T-helper 22 cell (primary cell): ENCODE results near the gene BAIAP2.

Source experiments
- DNase-seq: peaks from one replicate; pipeline ENCODE4 v3.0.0-alpha.2; 2020; ENCODE audit warnings: low read depth

The BAIAP2 gene

DNA sequence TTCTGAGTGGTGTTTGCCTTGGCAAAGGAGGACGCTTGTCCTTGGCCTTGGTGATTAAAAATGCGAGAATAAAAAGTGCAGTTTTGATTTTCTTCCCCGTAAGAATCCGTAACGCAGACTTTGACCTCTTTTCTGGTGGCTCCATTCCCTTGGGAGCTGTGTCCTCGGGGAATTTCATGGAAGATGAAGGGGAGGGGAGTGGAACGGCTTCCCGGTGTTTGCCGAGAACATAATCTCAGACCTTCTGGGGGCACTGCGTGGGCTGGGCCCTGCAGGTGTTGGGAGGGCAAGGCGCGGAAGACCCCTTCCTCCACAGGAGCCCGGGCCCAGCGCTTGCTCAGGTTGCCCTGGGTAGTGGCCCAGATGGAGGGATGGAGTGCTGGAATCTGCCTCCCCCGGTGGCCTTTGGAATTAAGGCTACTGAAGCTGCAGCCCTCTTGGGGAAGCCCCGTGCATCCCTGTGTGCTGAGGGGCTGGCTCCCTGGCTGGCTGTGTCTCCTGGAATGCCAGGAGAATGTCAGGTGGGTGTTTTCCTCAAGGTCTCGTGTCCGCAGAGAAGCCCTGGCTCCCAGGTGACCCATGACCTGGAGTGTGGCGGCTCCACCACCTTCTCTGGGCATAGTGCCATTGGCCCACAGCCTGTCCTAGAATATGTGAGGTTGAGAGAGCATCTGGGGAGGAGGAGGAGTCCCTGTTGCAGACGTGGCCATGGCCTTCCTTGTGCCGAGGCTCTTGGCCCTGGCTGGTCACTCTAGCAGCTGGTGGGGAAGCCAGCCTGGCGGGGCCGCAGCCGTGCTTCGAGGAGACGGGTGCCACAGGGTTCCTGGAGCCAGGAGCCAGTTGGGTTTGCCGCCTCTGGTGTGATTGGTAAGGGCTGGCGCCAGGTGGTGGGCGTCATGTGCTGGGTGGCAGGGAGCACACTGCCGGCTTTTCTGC is 3.1 kb downstream of the BAIAP2 start:
- DNase-seq, result no peak

DNA sequence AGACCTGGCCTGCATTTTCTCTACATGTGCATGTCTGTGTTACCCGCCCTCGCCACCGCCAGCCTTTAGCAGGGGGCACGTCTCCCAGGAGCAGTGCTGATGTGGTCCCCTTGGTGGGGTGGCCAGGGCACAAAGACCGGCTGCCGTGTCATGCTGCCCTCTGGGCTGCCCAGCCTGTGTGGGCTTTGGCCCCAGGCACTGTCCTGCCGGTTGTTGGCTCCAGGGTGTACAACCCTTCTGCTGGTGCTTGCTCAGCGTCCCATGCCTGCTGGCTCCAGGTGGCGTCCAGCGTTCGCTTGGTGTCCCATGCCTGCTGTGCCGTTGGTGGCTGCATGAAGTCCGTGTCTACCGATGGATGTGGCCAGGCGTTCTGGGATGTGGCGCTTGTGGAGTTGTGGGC is 4.1 kb downstream of the BAIAP2 start:
- DNase-seq, result no peak

DNA sequence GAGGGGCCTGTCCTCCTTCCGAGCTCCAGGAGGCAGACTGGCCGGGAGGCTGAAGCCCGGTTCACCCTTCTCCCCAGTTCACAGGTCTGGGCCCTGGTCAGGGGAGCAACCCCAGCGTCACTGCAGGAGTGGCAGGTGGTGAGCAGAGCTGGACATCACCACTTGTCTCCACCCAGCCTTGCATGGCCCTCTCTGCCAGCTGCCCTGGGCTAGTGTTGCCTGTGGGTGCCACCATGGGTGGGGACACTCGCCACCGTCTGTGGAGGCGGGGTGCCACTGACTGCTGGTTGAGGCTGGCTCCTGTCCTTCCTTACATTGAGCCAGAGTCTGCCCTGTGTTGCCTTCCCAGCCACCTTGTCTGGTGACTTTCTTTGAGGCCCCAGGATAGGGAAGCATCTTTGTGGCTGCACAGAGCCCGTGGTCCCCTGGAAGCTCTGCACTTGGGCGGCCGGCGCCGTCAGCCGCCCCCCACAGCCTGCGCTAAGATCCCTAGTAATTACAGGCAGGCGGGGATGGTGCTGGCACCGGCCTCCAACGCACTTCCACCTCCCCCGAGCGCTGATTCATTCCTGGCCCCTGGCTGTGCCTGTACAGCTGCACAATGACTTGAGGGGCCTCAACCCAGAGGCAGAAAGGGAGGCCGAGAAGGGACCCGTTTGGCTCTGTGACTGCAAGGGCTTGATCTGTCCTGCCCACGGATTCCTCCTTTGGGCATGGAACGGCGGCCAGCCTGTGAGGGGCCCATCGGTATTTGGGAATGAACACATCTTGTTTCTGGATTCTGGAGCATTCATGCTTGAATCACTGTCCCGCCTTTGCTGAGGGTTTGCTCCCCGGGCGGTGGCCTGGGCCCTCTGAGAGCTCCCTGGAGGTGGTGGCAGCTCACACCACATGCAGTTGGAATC is 5.2 kb downstream of the BAIAP2 start:
- DNase-seq, result no peak

DNA sequence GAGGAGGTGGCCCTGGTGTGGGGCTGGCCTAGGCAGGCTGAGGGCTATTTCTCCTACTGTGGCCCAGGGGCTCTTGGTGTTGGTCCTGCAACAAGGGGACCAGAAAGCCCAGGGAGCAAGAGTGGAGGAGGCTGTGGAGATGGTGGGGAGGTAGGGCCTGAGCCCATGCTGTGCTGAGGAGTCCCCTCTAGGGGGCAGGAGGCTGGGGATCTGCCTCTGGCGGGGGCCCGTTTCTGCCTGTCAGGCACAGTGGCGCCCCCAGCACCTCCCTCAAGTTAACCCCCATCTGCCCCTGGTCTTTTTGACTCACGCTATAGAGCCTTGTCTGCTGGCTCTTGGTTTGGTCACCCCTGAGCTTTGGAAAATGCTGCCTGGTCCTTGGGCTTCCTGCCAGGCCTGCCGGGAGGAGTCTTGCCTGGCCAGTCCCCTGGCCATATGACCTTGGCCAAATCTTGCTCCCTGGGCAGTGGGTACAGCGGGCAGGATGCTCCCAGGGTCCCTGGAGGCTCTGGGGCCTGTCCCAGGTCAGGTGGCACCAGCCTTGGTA is 5.9 kb downstream of the BAIAP2 start:
- no peak for DNase-seq

DNA sequence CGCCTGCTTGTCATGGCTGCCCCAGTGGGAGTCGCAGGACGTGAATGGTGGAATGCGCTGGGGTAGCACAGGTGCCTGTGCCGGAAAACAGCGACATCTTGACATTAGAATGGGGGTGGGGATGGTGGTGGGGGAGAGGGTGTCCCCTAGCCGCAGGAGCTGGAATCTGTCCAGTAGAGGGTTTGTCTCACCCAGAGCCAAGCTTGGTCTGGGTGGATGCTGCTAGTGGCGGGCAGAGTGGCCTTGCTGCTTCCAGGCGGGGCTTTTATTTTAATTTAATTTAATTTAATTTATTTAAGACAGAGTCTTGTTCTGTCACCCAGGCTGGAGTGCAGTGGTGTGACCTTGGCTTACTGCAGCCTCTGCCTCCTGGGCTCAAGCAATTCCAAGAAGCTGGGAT is 7.7 kb downstream of the BAIAP2 start:
- DNase-seq, result no peak

DNA sequence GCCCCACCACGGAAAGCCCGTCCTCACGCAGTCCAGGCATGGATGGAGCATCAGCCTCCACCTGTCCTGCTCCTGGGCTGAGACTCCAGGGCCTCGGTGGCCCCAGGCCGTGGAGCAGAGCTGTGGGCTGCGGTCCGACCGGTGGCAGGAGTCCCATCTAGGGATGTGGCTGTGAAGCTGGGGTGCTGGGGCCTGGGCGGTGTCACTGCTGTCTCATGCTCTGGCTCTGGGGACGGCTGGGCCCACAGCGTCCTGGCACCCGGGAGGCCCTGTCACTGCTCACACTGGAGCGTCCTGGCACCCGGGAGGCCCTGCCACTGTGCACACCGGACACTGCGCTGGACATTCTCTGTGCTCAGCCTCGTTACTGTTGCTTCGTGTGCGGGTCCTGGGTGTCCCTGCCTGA is 8.4 kb downstream of the BAIAP2 start:
- no peak for DNase-seq

DNA sequence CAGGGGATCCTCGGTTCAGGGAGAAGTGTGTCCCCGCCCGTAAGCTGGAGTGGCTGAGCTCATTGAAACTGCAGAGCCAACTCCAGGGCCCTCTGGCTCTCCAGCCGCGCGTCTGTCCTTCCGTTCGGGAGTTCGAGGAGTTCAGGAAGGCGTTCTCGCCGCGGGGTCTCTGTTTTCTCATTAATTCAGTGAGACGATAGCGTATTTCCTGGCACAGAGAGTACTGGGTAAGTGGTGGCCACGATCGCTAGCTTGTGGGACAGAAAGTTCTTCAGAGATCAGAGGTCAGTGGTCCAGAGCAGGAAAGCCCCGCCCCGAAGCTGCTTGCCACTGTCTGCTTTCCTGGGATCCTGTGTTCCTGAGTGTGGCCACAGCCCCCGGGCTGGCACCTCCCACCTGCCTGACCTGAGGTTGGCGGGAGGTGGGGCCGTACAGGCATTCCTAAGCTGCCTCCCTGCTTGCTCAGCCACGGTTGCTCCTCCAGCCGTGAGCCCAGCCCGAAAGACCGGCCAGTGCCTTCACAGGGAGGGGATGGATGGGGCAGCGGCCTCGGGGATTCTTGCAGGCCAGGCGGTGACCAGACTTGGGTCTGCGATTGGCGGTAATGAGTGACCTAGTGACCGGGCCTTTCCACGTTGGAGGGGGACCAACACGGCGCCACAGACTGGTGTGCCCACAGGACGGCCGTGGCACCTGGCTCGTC is 8.9 kb downstream of the BAIAP2 start:
- no peak for DNase-seq

DNA sequence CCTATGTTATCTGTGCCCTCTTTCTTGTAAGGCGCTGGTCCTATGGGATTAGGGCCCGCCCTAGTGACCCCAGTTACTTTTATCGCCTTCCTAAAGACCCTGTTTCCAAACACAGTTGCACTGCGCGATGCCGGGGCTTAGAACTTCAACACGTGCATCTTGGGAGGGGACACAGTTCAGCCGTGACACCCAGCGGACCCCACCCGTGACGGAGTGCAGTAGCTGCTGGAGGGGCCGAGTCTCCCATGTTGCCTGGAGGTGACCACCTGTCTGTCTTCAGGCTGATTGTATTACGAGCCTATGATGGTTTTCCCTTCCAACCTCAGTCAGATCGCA is 9.4 kb downstream of the BAIAP2 start:
- DNase-seq, result no peak

DNA sequence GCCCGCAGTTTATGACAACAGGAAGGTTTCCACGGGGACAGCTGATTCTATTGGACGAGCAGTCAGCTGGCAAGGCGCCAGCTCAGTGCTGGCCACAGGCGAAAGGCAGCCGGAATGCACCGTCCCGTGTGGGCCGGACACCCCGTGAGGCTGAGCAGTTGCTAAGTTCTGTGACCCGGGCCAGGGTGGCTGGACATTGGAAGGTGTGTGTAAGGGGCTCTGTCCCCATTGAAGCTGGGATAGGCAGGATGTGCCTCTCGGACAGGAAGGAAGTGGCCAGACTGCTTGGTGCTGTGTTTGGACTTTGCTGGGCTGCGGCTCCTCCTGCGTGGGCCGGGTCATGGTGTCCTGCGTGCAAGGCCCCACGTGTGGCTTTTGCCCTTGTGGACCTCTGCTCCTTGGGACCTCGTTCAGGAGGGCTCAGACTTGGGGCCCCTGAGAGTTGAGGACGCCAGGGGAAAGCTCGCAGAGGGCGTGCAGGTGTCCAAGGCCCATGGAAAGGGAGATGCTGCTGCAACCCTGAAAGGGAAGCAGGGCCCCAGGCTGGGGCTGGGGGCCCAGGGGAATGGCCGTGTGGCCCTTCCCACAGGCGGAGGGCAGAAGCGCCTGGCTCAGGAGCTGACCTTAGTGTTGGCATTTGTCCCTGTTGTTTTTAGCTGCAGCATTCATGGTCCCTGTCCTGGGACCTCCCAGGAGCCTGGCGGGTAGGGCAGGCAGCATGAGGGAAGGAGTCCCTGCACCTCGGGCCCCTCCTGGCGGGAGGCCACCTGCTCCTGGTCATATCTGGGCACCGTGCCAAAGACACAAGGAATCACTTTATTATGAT is 10.0 kb downstream of the BAIAP2 start:
- no peak for DNase-seq

DNA sequence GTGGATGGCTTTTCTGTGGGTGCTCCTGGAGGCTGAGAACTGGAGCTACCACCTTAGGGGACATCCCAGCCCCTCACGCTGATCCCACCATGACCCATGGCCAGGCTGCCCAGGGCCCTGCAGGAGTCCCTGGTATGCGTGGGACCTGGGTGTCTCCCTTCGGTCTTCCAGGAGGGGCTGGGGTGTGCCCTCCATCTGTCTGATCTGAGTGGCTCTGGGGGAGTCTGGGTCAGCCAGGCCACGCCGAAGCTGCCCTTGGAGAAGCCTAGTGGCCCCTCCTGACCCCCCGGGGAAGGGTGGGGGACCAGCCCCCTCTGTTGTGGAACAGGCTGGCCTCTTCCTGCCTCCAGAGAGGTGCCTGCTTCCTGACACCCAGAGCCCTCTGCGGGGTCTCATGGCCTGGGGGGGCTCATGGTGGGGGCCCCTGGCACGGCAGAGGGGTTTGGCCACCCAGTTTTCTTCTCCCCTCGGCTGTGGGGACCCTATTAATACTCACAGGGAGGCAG is 10.7 kb downstream of the BAIAP2 start:
- no peak for DNase-seq

DNA sequence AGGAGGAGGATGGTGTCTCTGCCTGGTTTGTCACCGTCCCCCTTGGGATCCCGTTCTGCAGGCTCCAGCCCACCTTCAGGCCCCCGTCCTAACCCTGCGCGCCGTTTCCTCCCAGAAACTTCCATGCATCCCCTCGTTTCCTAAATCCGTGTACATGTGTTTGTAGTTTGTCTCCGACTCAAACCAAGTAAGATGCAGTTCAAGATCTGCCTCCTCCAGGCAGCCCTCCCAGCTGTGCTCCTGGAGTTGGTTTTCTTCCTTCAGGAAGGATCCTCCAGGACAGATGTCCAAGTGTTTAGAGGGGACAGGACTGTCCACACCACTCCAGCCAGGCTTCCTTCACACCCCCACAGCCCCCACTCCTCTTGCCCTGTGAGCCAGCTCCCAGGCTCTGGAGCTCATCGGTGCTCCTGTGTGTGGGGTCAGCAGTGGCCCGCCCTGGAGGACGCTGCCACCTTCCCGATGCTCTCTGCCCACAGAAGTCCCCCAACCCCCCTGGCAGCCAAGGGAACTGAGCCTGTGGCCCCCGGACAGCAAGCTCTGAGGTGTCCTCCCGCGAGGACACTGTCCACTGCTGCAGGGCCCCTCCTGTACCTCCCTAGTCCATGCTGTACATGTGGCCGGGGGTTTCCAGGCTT is 11.3 kb downstream of the BAIAP2 start:
- no peak for DNase-seq

DNA sequence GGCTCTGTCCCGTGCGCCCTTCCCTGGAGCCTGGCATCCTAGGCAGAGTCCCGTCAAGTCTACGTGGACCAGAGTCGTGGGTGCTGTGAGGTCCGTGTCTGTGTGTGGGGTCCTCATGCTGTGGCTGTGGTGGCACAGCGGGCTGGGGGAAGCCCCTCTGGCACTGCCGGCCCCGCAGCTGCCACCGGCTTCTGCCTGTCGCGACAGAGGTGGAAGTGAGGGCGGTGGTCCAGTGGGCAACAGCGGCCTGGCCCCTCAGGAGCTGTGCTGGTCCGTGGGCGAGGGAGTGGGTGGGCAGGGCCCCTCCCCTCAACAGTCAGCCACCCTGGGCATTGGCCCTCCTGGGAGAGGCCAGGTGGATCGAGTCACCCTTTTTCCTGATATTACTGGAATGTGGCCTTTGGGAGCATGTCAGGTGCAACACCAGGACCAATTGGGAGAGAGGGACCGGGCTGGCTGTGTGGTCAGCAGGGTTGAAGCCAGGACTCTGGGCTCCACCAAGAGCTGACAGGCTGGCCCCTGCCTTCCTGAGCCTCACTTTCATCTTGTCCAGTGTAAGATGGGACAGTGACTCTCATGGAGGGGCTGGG is 11.9 kb downstream of the BAIAP2 start:
- no peak for DNase-seq

DNA sequence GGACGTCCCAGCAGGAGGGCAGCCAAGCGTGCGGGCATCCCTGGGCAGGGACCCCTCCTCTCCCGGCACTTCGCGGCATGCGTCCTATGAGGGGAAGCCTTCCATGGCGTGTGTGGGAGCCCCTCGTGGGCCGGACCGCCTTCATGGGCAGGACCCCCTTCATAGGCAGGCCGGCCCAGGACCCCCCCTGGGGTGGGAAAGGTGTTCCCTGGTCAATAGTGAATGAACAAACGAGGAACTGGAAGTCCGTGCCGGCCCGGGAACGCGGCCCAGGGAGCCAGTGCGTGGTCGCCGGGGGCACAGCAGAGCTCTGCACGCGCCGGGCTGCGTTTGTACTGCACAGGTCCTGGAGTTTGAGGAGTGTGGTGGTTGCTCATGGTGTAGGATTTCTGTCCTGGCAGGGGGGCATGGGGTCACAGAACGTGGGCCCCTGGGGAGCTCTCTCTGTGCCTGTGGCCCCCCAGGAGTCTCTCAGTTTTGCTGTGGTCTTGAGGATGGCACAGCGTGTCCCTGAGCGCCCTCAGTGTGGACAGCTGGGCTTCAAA is 13.9 kb downstream of the BAIAP2 start:
- no peak for DNase-seq

DNA sequence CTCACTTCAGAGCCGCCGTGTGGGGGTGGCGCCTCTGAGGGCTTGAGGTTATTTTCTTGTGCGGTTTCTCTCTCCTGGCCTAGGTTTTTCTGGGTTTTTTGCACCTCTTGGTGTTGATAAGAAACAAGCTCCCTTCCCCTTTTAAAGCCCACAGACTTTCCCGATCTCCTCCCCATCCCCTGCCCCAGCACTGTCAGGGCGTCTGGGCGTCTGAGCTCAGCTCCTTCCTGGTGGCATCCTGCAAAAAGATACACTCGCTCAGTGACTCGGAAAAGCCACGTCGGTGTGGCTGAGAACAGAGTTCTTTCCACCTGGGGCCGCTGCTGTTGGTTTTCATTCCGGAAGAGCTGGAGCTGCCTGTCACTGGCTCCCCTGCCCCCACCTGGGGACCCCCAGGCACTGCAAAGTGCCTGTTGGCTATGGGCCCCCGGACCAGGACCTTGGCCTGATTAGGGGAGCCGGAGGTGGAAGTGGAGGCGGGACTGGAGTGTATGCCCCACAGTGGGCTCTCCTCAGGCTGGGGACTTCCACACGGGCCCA is 14.5 kb downstream of the BAIAP2 start:
- no peak for DNase-seq

DNA sequence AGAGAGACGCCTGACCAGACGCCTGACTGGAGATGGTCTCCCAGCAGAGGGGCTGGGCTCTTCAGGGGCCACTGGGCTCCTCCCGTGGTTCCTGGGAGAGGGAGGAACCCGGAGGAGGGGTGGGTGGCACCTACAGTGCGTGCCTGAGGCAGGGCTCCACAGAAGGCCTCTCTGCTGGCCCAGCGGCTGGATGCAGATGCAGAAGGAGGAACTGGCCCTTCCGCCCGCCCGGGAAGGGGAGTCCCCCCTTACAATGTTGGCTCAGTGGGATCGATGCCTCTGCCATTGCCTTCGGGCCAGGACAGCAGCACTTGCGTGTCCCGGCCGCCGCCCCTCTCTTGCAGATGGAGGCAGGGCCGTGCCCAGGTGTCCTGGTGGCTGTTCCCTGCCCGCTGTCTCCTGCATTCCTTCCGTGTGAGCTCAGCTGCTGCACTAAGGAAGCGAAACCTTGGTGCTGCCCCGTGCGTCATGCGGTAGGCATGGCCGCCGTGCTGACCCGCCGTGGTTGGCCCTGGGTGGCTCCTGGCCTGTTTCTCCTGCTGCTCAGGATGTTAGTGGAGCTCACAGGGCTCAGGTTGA is 15.1 kb downstream of the BAIAP2 start:
- DNase-seq, result no peak

DNA sequence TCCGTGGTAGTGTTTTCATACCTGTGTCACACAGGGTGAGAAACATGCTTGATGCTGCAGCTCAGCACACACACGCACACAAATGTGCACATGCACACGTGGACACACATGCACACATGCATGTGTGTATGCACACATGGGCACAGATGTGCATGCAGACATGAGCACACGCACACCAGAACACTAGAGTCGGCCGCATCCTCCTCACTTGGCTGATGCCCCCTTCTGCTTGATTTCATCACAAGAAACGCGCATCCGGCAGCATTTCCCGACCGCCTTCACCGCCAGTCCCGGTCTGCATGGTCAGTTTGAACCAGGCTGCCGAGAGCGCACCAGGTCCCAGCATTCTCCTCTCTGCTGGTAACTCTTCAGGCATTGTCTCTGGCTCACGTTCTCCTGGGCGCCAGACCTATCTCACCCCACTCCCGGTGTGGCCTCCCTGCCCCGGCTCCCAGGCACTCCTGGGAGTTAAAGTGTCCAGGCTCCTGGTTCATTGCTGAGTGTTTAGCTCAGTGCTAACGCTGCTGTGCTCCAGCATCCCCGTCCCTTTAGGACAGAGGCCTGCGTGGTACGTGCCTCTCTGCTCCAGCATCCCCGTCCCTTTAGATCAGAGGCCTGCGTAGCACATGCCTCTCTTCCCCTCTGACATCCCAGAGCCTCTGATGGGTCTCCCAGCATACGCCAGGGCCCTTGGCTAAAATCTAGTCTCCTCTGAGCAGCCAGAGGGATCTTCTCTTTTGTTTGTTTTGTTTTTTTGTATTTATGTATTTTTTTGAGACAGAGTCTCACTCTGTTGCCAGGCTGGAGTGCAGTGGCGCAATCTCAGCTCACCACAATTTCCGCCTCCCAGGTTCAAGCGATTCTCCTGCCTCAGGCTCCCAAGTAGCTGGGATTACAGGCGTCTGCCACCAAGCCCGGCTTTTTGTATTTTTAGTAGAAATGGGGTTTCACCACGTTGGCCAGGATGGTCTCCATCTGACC is 16.0 kb downstream of the BAIAP2 start:
- no peak for DNase-seq

DNA sequence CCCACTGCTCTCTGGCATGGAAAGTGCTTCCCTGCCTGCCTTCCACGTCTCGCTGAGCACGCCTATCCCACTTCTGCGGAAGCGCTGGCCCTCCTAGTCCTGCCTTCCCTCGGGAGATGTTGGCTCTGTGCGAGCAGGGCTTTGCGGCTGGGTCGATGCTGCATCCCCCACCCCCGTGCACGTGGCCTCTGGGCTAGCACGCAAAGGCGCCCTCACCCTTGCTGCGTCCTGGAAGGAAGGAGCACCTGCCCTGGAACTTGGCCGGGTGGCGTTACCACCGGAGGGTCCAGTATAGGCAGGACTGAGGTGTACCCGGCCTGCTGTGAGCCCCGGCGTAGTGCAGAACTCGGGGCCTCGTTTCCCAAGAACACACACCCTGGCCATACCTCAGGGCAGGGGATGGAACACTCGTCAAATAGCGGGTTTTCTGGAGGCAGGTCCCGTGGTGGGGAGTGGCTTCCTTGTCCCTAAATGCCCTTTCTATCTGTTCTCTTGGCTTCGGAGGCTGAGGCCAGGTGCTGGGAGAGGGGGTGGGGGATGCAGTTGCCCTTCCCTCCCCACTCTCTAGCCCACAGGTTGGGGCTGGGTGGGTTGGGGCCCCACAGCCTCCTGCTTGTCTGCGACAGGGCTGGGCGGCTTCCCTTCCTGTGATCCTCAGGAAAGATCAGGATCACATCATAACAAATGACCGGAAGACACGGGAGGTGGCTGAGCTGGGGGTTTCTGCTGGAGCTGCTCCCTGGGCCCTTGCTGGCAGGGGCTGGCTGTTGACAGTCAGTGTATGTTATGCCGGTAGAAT is 17.4 kb downstream of the BAIAP2 start:
- no peak for DNase-seq
